Endothelial cell of umbilical vein (primary cell): ENCODE data around the gene ZDHHC17. TPM values are rescaled to one million over a fixed set of nuclear protein-coding genes. Genes with fewer than 3 reads are reported as not detected.

ENCODE experiments used
- BruUV-seq: library from RNA; stranded (reverse); fragments of 400-500 nt; replicated peaks from 2 replicates; lab custom pipeline; 2021; lab: Mats Ljungman, UMichigan
- CTCF ChIA-PET: fragments of 300-600, 350-600 bp; sonication (Branson Sonifier 250); formaldehyde crosslinking; loops from one replicate; lab custom pipeline; 2021; ENCODE audit warnings: antibody characterized with exemption, inconsistent platforms; lab: Charles Lee
- POLR2A ChIA-PET: fragments of 300-600, 350-600 bp; sonication (Branson Sonifier 250); formaldehyde crosslinking; loops from one replicate; lab custom pipeline; 2021; ENCODE audit warnings: antibody characterized with exemption, inconsistent platforms; lab: Charles Lee
- DNase-seq: peaks from one replicate; pipeline ENCODE4 v3.0.0-alpha.2; 2011; ENCODE audit warnings: low read depth, low spot score
- FAIRE-seq: peaks from 2 replicates; lab custom pipeline; 2011; peaks lifted over from hg19 to GRCh38; lab: Jason Lieb, UNC
- H2AFZ ChIP-seq: 2 replicates; pipeline ENCODE4 v1.6.0; 2012; ENCODE audit warnings: low read depth, low read length, control low read depth, inconsistent platforms
- H3K27ac ChIP-seq: 2 replicates; pipeline ENCODE4 v1.5.1; 2011; ENCODE audit warnings: low read depth, mild to moderate bottlenecking, control low read depth, low read length, moderate library complexity; ENCODE audit not compliant: insufficient read depth
- H3K27me3 ChIP-seq, 2 experiments: 2 replicates each; pipeline versions ENCODE4 v1.6.0 to v1.6.1; 2011; ENCODE audit warnings: low read length in 2 of 2, mixed read lengths in 1 of 2; ENCODE audit not compliant: control insufficient read depth in 2 of 2, insufficient read depth in 2 of 2
- H3K36me3 ChIP-seq, 2 experiments: 2 replicates in 1 of 2; 3 replicates in 1 of 2; pipeline ENCODE4 v1.5.1; 2011; ENCODE audit warnings: low read length in 2 of 2, mild to moderate bottlenecking in 1 of 2, moderate library complexity in 1 of 2; ENCODE audit not compliant: control insufficient read depth in 2 of 2, insufficient read depth in 2 of 2; ENCODE audit errors: extremely low read depth in 1 of 2
- H3K4me1 ChIP-seq: 3 replicates; pipeline ENCODE4 v1.5.1; 2011; ENCODE audit warnings: mild to moderate bottlenecking, low read length; ENCODE audit not compliant: control insufficient read depth, insufficient read depth; ENCODE audit errors: extremely low read depth
- H3K4me2 ChIP-seq: 2 replicates; pipeline ENCODE4 v1.6.1; 2011; ENCODE audit warnings: low read length, control low read depth, mixed read lengths; ENCODE audit not compliant: insufficient read depth
- H3K4me3 ChIP-seq, 3 experiments: fragments of 200-600 bp in 1 of 3; sonication (generic), shearing (Covaris generic) in 1 of 3; replicated peaks in 1 of 3; 2 replicates each; pipeline ENCODE4 v1.5.1; 2011 to 2016; ENCODE audit warnings: control low read depth in 3 of 3, low read length in 3 of 3, mild to moderate bottlenecking in 2 of 3, inconsistent platforms in 1 of 3, low read depth in 1 of 3, moderate library complexity in 1 of 3; ENCODE audit not compliant: insufficient read depth in 1 of 3
- H3K79me2 ChIP-seq: 2 replicates; pipeline ENCODE4 v1.6.0; 2012; ENCODE audit warnings: low read length, inconsistent platforms; ENCODE audit not compliant: control insufficient read depth, insufficient read depth
- H3K9ac ChIP-seq: replicated peaks from 2 replicates; pipeline ENCODE3; 2011; ENCODE audit warnings: low read length, control low read depth; ENCODE audit not compliant: insufficient read depth; ENCODE audit errors: extremely low read depth
- H3K9me1 ChIP-seq: replicated peaks from 3 replicates; pipeline ENCODE4 v1.6.0; 2011; ENCODE audit warnings: mild to moderate bottlenecking, low read length; ENCODE audit not compliant: control insufficient read depth, insufficient read depth; ENCODE audit errors: extremely low read depth
- H3K9me3 ChIP-seq: replicated peaks from 2 replicates; pipeline ENCODE4 v1.5.1; 2012; ENCODE audit warnings: low read length, inconsistent platforms; ENCODE audit not compliant: control insufficient read depth, insufficient read depth
- H4K20me1 ChIP-seq: replicated peaks from 2 replicates; pipeline ENCODE3; 2011; ENCODE audit warnings: mild to moderate bottlenecking, low read length; ENCODE audit not compliant: control insufficient read depth, insufficient read depth; ENCODE audit errors: extremely low read depth
- EZH2 ChIP-seq: IDR thresholded peaks from 2 replicates; pipeline ENCODE4 v1.6.1; 2012; ENCODE audit warnings: borderline replicate concordance, low read depth, mild to moderate bottlenecking, moderate library complexity, low read length, inconsistent platforms; ENCODE audit not compliant: severe bottlenecking
- FOS ChIP-seq: IDR thresholded peaks from 2 replicates; pipeline ENCODE4 v1.6.1; 2011; ENCODE audit warnings: mild to moderate bottlenecking, low read length, moderate library complexity, borderline replicate concordance; ENCODE audit not compliant: insufficient read depth
- GATA2 ChIP-seq: IDR thresholded peaks from 2 replicates; pipeline ENCODE4 v1.7.0; 2011; ENCODE audit warnings: low read depth, mild to moderate bottlenecking, moderate library complexity, mixed read lengths, low read length; ENCODE audit not compliant: insufficient read length, insufficient read depth
- JUN ChIP-seq: IDR thresholded peaks from 2 replicates; pipeline ENCODE4 v1.6.1; 2011; ENCODE audit warnings: borderline replicate concordance, low read depth; ENCODE audit not compliant: insufficient read length, insufficient read depth
- MYC ChIP-seq: IDR thresholded peaks from one replicate; pipeline ENCODE4 v1.6.1; 2011; ENCODE audit warnings: mild to moderate bottlenecking, low read depth, low read length
- POLR2A ChIP-seq: IDR thresholded peaks from 2 replicates; pipeline ENCODE4 v1.6.1; 2012; ENCODE audit warnings: low read depth, mild to moderate bottlenecking, control low read depth, low read length
- POLR2AphosphoS5 ChIP-seq: IDR thresholded peaks from 2 replicates; pipeline ENCODE4 v1.6.1; 2012; ENCODE audit warnings: low read depth, mild to moderate bottlenecking, control low read depth, low read length, moderate library complexity; ENCODE audit not compliant: insufficient read depth
- dilution Hi-C: fragments of 300-500 bp; cut with MboI; formaldehyde crosslinking; loops from one replicate; pipeline ENCODE4 v1.15.0; 2019; ENCODE audit warnings: low sequenced_read_pairs; ENCODE audit not compliant: extremely low pct_ligation_motif_present
- intact Hi-C: fragments of 100-400 bp; cut with micrococcal nuclease; formaldehyde crosslinking; loops from one replicate; pipeline ENCODE4 v1.10.0; 2022
- polyA plus RNA-seq, 4 experiments: library from polyadenylated mRNA; depleted of rRNA in 3 of 4; stranded (reverse) in 3 of 4; unstranded in 1 of 4; fragments of >200 nt; gene quantifications; 2 replicates each; pipeline versions ENCODE4 v1.2.1 to v1.2.3, GENCODE V29; 2011 to 2012; ENCODE audit warnings: missing spikeins in 1 of 4
- total RNA-seq: library from RNA; stranded (reverse); gene quantifications from 2 replicates; pipeline ENCODE4 v1.2.3, GENCODE V29; 2021
- TF ChIP-seq, protein P1 (sequence below), 2 donors: IDR thresholded peaks; 1 replicate in 1 of 2; 2 replicates in 1 of 2; pipeline ENCODE4 v1.5.1; 2011; ENCODE audit warnings: low read length in 2 of 2, mild to moderate bottlenecking in 2 of 2, moderate library complexity in 2 of 2, control low read depth in 1 of 2, inconsistent platforms in 1 of 2, low read depth in 1 of 2; ENCODE audit not compliant: insufficient read depth in 1 of 2; ENCODE audit errors: extremely low read depth in 1 of 2
- TF ChIP-seq, protein P2 (sequence below): IDR thresholded peaks from 2 replicates; pipeline ENCODE4 v1.6.1; 2011; ENCODE audit not compliant: insufficient read depth, insufficient read length

ZDHHC17 gene
- total and polyA plus RNA-seq, 2 donors (not counting 3 experiments of a cell fraction or from before 2014, with no cell fraction given): 21.2 to 26.9 TPM

DNA sequence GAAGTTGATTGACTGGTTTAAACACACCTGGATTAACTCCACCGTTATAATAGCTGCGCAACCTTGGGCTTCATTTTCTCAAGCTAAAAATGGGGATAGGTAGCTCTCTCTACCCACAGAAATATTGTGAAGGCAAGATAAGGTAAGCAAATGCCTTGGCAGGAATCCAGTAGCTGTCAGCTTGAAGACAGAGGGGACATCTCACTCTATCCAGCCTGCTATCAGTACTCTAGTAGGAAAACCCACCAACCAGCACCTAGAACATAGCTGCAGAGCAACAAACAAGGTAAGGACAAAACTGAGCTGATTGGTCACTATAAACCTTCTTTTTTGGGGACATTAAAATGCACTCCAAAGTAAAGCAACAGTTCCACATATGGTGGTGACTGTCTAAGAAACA is 107.2 kb downstream of the ZDHHC17 start:
- CTCF ChIA-PET: interaction anchor here (0.6 kb wide), 1 partner anchor 22 kb away, joined by 3 read pairs; no protein-coding TSS in a partner anchor
- Histone ChIP-seq H3K27me3 (no peaks in the 10 kb centered on the region), H3K9me3 (no peaks in the 10 kb centered on the region), H3K4me1 (no peaks in the 10 kb centered on the region), H3K36me3 (no peaks in the 10 kb centered on the region), H3K79me2 (no peaks in the 10 kb centered on the region), H3K4me3 (no peak overlapping the region), H2AFZ (no peak overlapping the region), H3K27ac (no peak overlapping the region), H3K4me2 (no peak overlapping the region), H3K9ac (no peak overlapping the region), H4K20me1 (no peaks in the 10 kb centered on the region), H3K9me1 (no peaks in the 10 kb centered on the region)
- POLR2A ChIA-PET: no interaction called here
- no peak for FAIRE-seq
- dilution Hi-C loops (no loop called here), intact Hi-C loops (no loop called here)
- BruUV-seq: no TSS peak
- TF ChIP-seq GATA2 (no peak), FOS (no peak), MYC (no peak), POLR2AphosphoS5 (no peak), JUN (no peak), EZH2 (no peak), POLR2A (no peak)
- TF ChIP-seq, protein P1, sequence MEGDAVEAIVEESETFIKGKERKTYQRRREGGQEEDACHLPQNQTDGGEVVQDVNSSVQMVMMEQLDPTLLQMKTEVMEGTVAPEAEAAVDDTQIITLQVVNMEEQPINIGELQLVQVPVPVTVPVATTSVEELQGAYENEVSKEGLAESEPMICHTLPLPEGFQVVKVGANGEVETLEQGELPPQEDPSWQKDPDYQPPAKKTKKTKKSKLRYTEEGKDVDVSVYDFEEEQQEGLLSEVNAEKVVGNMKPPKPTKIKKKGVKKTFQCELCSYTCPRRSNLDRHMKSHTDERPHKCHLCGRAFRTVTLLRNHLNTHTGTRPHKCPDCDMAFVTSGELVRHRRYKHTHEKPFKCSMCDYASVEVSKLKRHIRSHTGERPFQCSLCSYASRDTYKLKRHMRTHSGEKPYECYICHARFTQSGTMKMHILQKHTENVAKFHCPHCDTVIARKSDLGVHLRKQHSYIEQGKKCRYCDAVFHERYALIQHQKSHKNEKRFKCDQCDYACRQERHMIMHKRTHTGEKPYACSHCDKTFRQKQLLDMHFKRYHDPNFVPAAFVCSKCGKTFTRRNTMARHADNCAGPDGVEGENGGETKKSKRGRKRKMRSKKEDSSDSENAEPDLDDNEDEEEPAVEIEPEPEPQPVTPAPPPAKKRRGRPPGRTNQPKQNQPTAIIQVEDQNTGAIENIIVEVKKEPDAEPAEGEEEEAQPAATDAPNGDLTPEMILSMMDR (IDR thresholded peaks at IDR 0.05; ENCODE audit: extremely low read depth in 1 of 2, insufficient read depth in 1 of 2, low read depth in 1 of 2, low read length in 2 of 2): no peak
- TF ChIP-seq, protein P2, sequence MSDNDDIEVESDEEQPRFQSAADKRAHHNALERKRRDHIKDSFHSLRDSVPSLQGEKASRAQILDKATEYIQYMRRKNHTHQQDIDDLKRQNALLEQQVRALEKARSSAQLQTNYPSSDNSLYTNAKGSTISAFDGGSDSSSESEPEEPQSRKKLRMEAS: no peak
- DNase-seq: no peak
